Mammary epithelial cell (primary cell): ENCODE measurements around the gene ADCY10.
"Not testable (repeated sequence)": the region's sequence is repeated elsewhere in the genome, so short reads cannot be mapped to it uniquely, and the experiment has no call there.

Source experiments
- CTCF ChIP-seq, 2 donors: IDR thresholded peaks in 1 of 2; conservative IDR thresholded peaks in 1 of 2; 2 replicates each; pipeline ENCODE4 v1.5.1; 2011 to 2012; ENCODE audit warnings: inconsistent platforms in 2 of 2, low read length in 2 of 2, mild to moderate bottlenecking in 2 of 2, control low read depth in 1 of 2, low read depth in 1 of 2; ENCODE audit not compliant: insufficient read depth in 1 of 2; ENCODE audit errors: extremely low read depth in 1 of 2
- EZH2 ChIP-seq: IDR thresholded peaks from 2 replicates; pipeline ENCODE4 v1.6.1; 2012; ENCODE audit warnings: low read length, inconsistent platforms, borderline replicate concordance

- TF ChIP-seq CTCF (conservative IDR thresholded peaks at IDR 0.05 in 1 of 2, IDR thresholded peaks at IDR 0.05 in 1 of 2; ENCODE audit: extremely low read depth in 1 of 2, insufficient read depth in 1 of 2, low read depth in 1 of 2, low read length in 2 of 2); EZH2: not testable (repeated sequence)
These were observed 26.7 kb downstream of the ADCY10 start for GRCh38 chr1:167887187-167887586.
